ENCODE measurements around the gene C5orf63. TPM values are rescaled to one million over a fixed set of nuclear protein-coding genes. Genes with fewer than 3 reads are reported as not detected.

Gene C5orf63
- total and polyA plus RNA-seq, 2 of the 13 experiments (the other 11 are each of a cell fraction or from before 2014, with no cell fraction given) = 7.9 to 8.8 TPM

DNA sequence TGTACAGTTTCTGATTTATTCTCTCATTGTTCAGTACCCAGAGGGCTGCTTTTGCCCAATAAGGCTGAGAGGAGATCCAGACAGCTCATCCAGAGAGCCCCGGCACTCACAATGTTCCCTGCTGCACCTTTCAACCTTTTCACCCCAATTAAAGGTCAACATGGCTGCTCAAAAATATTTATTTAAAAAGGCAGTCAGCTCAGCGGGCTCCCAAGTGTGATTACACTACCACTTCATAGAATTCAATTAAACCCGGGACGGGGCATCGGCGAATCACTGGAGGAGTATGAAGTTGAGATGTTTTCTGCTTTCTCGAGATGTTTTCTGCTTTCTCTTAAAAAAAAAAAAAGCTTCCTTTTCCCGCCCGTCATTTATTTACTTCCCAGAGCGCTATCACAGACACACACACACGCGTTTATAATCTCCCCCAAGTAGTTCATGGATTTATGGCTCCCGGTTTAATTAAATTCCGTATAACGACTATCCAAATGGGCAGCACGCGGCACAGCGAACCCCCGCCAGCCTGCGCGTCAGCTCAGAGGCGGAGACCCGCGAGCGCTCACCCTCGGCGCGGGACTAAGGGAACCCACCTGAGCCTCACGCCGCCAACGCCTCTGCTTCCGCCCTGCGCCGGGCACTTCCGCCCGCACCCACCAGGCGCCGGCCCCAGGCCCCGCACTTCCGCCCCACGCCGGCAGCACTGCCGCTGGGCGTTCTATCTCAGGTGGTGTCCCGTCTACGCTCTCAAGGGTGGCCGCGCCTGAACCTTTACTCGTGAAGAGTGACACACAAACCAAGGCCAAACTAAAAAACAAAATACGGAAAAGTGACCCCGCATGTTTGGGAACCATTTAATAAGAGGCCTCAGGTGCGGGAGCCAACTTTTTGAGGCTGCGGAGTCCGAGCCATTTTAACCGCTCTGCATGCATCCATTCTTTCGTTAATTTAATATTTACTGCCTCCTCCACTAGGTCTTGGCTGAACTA, at the start of gene C5orf63 (continued):
- TF ChIP-seq, protein P1, sequence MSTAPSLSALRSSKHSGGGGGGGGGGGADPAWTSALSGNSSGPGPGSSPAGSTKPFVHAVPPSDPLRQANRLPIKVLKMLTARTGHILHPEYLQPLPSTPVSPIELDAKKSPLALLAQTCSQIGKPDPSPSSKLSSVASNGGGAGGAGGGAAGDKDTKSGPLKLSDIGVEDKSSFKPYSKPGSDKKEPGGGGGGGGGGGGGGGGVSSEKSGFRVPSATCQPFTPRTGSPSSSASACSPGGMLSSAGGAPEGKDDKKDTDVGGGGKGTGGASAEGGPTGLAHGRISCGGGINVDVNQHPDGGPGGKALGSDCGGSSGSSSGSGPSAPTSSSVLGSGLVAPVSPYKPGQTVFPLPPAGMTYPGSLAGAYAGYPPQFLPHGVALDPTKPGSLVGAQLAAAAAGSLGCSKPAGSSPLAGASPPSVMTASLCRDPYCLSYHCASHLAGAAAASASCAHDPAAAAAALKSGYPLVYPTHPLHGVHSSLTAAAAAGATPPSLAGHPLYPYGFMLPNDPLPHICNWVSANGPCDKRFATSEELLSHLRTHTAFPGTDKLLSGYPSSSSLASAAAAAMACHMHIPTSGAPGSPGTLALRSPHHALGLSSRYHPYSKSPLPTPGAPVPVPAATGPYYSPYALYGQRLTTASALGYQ (CRISPR knock-in tag; IDR thresholded peaks at IDR 0.05) = no peak
- TF ChIP-seq MTA1 (CRISPR knock-in tag; IDR thresholded peaks at IDR 0.05; ENCODE audit: borderline replicate concordance) (peak; percentile 71; the same call in 1 of the 2 replicates), CCAR2 (optimal IDR thresholded peaks at IDR 0.05; ENCODE audit: low read depth, low read length) (no peak), KMT2B (CRISPR knock-in tag; IDR thresholded peaks at IDR 0.05) (peak; percentile 90), GPN1 (CRISPR knock-in tag; IDR thresholded peaks at IDR 0.05; ENCODE audit: borderline replicate concordance) (no peak; the same call in 1 of the 2 replicates), JARID2 (CRISPR knock-in tag; IDR thresholded peaks at IDR 0.05; ENCODE audit: insufficient replicate concordance) (no peak), ZNF101 (CRISPR knock-in tag; IDR thresholded peaks at IDR 0.05; ENCODE audit: borderline replicate concordance, low read depth) (no peak), FOXK2 (IDR thresholded peaks at IDR 0.05) (no peak), ZNF883 (CRISPR knock-in tag; IDR thresholded peaks at IDR 0.05; ENCODE audit: not compliant biosample characterization) (peak; percentile 89), MTF1 (CRISPR knock-in tag; IDR thresholded peaks at IDR 0.05) (peak; percentile 79; the same call in 1 of the 2 replicates), HMG20A (CRISPR knock-in tag; IDR thresholded peaks at IDR 0.05; ENCODE audit: borderline replicate concordance) (no peak)
- TF ChIP-seq, protein P2, sequence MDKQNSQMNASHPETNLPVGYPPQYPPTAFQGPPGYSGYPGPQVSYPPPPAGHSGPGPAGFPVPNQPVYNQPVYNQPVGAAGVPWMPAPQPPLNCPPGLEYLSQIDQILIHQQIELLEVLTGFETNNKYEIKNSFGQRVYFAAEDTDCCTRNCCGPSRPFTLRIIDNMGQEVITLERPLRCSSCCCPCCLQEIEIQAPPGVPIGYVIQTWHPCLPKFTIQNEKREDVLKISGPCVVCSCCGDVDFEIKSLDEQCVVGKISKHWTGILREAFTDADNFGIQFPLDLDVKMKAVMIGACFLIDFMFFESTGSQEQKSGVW (CRISPR knock-in tag; IDR thresholded peaks at IDR 0.05; ENCODE audit: borderline replicate concordance) = no peak; the same call in 1 of the 2 replicates
- TF ChIP-seq, protein P3, sequence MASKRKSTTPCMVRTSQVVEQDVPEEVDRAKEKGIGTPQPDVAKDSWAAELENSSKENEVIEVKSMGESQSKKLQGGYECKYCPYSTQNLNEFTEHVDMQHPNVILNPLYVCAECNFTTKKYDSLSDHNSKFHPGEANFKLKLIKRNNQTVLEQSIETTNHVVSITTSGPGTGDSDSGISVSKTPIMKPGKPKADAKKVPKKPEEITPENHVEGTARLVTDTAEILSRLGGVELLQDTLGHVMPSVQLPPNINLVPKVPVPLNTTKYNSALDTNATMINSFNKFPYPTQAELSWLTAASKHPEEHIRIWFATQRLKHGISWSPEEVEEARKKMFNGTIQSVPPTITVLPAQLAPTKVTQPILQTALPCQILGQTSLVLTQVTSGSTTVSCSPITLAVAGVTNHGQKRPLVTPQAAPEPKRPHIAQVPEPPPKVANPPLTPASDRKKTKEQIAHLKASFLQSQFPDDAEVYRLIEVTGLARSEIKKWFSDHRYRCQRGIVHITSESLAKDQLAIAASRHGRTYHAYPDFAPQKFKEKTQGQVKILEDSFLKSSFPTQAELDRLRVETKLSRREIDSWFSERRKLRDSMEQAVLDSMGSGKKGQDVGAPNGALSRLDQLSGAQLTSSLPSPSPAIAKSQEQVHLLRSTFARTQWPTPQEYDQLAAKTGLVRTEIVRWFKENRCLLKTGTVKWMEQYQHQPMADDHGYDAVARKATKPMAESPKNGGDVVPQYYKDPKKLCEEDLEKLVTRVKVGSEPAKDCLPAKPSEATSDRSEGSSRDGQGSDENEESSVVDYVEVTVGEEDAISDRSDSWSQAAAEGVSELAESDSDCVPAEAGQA (IDR thresholded peaks at IDR 0.05; ENCODE audit: low read depth) = no peak
- TF ChIP-seq, protein P3 (CRISPR knock-in tag; IDR thresholded peaks at IDR 0.05; ENCODE audit: borderline replicate concordance) = 0 out of 2 replicates have a peak, but pooled peaks have one; percentile 45
- TF ChIP-seq, protein P4, sequence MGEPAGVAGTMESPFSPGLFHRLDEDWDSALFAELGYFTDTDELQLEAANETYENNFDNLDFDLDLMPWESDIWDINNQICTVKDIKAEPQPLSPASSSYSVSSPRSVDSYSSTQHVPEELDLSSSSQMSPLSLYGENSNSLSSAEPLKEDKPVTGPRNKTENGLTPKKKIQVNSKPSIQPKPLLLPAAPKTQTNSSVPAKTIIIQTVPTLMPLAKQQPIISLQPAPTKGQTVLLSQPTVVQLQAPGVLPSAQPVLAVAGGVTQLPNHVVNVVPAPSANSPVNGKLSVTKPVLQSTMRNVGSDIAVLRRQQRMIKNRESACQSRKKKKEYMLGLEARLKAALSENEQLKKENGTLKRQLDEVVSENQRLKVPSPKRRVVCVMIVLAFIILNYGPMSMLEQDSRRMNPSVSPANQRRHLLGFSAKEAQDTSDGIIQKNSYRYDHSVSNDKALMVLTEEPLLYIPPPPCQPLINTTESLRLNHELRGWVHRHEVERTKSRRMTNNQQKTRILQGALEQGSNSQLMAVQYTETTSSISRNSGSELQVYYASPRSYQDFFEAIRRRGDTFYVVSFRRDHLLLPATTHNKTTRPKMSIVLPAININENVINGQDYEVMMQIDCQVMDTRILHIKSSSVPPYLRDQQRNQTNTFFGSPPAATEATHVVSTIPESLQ (CRISPR knock-in tag; conservative IDR thresholded peaks at IDR 0.05) = no peak
